ENCODE measurements around the gene THBD. TPM values are rescaled to one million over a fixed set of nuclear protein-coding genes. Genes with fewer than 3 reads are reported as not detected.

THBD gene
- total and polyA plus RNA-seq, 9 of the 15 experiments (the other 6 are each of a cell fraction or from before 2014, with no cell fraction given), result 0.07 to 0.49 (median 0.33) TPM

GRCh38 chr20:23083553-23084220 lies 34.2 kb upstream of the THBD start:
- ATAC-seq (no peak), FAIRE-seq (no peak), DNase-seq (ENCODE audit: extremely low read depth in 1 of 4, low spot score in 3 of 4) (no peak)
- ChIA-PET POLR2A (interaction anchor here (0.6 kb wide), 1 partner anchor 275 kb away, joined by 4 read pairs; no protein-coding TSS in a partner anchor), CTCF (ENCODE audit: low intra/inter-chr PET ratio) (no interaction called here)
- intact Hi-C loops (cut with micrococcal nuclease) (no loop called here), in situ Hi-C loops (cut with MboI) (no loop called here)
- H3K27ac ChIP-seq (ENCODE audit: extremely low read depth, low read depth, low read length), result no peak overlapping the region
- H3K4me3 ChIP-seq, result no peak overlapping the region
- no peak overlapping the region for H2AFZ ChIP-seq (ENCODE audit: low read depth, low read length)
- H3K4me2 ChIP-seq (ENCODE audit: insufficient read depth, low read length), result no peak overlapping the region
- no peaks in the 10 kb centered on the region for H3K27me3 ChIP-seq (ENCODE audit: control insufficient read depth in 2 of 2, insufficient read depth in 2 of 2, low read length in 2 of 2)
- BruUV-seq (replicated peaks), result no TSS peak
- no peaks in the 10 kb centered on the region for H3K79me2 ChIP-seq (ENCODE audit: control insufficient read depth, insufficient read depth, low read length)
- no peaks in the 10 kb centered on the region for H4K20me1 ChIP-seq (replicated peaks; ENCODE audit: control insufficient read depth, insufficient read depth, low read length)
- no peaks in the 10 kb centered on the region for H3K36me3 ChIP-seq (ENCODE audit: control insufficient read depth, insufficient read depth, low read length)
- H3K9me3 ChIP-seq (replicated peaks; ENCODE audit: control insufficient read depth, insufficient read depth, low read depth, low read length), result no peaks in the 10 kb centered on the region
- WGBS (ENCODE audit: insufficient coverage, low coverage, missing lambda C conversion rate), result 79% methylated on average over 12 of the region's 15 CpGs
- no peak for TF ChIP-seq GABPB1 (CRISPR knock-in tag; IDR thresholded peaks at IDR 0.05)
- TF ChIP-seq, protein P1, sequence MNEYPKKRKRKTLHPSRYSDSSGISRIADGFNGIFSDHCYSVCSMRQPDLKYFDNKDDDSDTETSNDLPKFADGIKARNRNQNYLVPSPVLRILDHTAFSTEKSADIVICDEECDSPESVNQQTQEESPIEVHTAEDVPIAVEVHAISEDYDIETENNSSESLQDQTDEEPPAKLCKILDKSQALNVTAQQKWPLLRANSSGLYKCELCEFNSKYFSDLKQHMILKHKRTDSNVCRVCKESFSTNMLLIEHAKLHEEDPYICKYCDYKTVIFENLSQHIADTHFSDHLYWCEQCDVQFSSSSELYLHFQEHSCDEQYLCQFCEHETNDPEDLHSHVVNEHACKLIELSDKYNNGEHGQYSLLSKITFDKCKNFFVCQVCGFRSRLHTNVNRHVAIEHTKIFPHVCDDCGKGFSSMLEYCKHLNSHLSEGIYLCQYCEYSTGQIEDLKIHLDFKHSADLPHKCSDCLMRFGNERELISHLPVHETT (CRISPR knock-in tag; conservative IDR thresholded peaks at IDR 0.05 in 1 of 2, IDR thresholded peaks at IDR 0.05 in 1 of 2), result no peak
- no peak for TF ChIP-seq XRCC4 (IDR thresholded peaks at IDR 0.05; ENCODE audit: extremely low read depth, insufficient read depth, insufficient read length)
- no peak for TF ChIP-seq NFIX (CRISPR knock-in tag; IDR thresholded peaks at IDR 0.05; ENCODE audit: low read depth)
- no peak for TF ChIP-seq HEY1 (CRISPR knock-in tag; IDR thresholded peaks at IDR 0.05; ENCODE audit: borderline replicate concordance)
- no peak for TF ChIP-seq ZNF436 (CRISPR knock-in tag; IDR thresholded peaks at IDR 0.05)
- TF ChIP-seq ZNF316 (IDR thresholded peaks at IDR 0.05), result no peak
- no peak for TF ChIP-seq MYC (IDR thresholded peaks at IDR 0.05; ENCODE audit: low read depth, low read length)
- no peak for TF ChIP-seq MYC (CRISPR knock-in tag; IDR thresholded peaks at IDR 0.05; ENCODE audit: borderline replicate concordance, low read depth)
- no peaks in the 10 kb centered on the region for H3K9me1 ChIP-seq (ENCODE audit: control insufficient read depth, insufficient read depth, low read length)
- H3K9ac ChIP-seq (ENCODE audit: insufficient read depth in 1 of 2, low read depth in 2 of 2, low read length in 2 of 2), result peak overlapping the region in 1 of 2 experiments; percentile 26; a peak in 1 of 4 replicates
- peaks cover 25 to 48% of the 10 kb centered on the region in 2 experiments; a peak in 4 of 5 replicates for H3K4me1 ChIP-seq (replicated peaks in 1 of 2; ENCODE audit: control insufficient read depth in 2 of 2, insufficient read depth in 2 of 2, low read length in 2 of 2)
